GM12892 (cell line): ENCODE data around the gene DLST.

ENCODE experiments used
- POLR2A ChIP-seq: IDR thresholded peaks from 2 replicates; pipeline ENCODE4 v1.6.1; 2011; ENCODE audit warnings: low read depth, low read length, control low read depth
- POLR2AphosphoS5 ChIP-seq: IDR thresholded peaks from 2 replicates; pipeline ENCODE4 v1.6.1; 2011; ENCODE audit warnings: low read depth, low read length, control low read depth

DNA sequence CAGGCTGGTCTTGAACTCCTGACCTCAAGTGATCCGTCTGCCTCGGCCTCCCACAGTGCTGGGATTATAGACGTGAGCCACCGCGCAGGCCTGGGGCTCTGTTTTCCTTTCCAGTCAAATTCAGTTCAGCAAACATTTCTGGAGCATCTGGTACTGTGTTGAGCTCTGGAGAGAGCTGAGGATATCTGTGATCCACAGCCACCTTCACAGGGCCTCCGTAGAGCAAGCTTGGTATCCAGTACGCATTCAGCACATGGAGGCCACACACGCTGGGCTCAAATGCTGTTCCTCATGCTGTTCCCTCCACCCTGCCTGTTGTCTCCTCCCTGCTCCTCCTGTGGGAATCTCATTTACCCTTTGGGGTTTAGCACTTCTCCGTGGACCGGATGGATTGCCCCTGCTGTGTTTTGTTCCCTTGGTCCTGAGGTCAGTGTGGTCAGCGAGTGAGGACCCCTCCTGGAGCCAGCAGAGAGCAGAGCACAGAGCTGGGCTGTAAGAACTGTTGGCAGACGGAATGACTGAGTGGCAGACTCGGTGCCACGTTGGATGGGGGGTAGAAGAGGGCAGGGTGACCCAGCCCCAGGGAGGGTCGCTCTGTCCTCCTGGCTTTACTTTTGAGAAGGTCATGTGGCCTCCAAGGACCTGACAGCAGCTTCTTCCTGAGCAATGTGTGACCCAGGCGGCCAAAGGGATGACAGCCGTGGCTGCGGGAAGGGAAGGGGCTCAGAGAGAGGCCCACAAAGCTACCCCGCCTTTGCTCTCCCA is 40.5 kb downstream of the DLST start:
- TF ChIP-seq POLR2A (no peak), POLR2AphosphoS5 (no peak)
